ENCODE data around the gene CGN.

- TF ChIP-seq POLR2A (IDR thresholded peaks at IDR 0.05) (no peak), CTCF (IDR thresholded peaks at IDR 0.05 in 8 of 11, conservative IDR thresholded peaks at IDR 0.05 in 3 of 11) (no peak), POLR2AphosphoS5 (IDR thresholded peaks at IDR 0.05) (no peak)
Observed at GRCh38 chr1:151518431-151518830, 7.2 kb downstream of the CGN start.

Data from spleen (tissue), 7 donors.